Measurements from ENCODE around the gene HNRNPA1L2.
"Not testable (repeated sequence)": the region's sequence is repeated elsewhere in the genome, so short reads cannot be mapped to it uniquely, and the experiment has no call there.

The HNRNPA1L2 gene

DNA sequence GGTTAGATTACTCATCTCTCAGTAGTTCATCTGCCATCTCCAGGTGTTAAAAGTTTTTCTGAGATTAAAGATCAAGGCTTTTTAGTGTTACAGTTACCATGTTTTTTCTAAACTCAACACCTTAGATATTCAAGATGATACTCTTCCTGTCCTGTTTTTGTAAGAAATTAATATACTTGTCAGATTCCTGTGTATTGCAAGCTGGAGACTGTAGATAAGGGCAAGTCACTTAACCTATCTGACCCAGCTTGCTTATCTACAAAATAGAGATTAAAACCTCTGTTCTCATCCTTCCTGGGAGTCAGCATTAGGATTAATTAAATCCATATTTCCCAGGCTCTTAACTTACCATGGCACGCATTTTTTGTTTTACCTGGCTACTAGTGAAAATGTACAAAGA is 35.6 kb downstream of the HNRNPA1L2 start:
- DNase-seq (ENCODE audit: low read depth) = no peak
- TF ChIP-seq, protein P1, sequence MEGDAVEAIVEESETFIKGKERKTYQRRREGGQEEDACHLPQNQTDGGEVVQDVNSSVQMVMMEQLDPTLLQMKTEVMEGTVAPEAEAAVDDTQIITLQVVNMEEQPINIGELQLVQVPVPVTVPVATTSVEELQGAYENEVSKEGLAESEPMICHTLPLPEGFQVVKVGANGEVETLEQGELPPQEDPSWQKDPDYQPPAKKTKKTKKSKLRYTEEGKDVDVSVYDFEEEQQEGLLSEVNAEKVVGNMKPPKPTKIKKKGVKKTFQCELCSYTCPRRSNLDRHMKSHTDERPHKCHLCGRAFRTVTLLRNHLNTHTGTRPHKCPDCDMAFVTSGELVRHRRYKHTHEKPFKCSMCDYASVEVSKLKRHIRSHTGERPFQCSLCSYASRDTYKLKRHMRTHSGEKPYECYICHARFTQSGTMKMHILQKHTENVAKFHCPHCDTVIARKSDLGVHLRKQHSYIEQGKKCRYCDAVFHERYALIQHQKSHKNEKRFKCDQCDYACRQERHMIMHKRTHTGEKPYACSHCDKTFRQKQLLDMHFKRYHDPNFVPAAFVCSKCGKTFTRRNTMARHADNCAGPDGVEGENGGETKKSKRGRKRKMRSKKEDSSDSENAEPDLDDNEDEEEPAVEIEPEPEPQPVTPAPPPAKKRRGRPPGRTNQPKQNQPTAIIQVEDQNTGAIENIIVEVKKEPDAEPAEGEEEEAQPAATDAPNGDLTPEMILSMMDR (IDR thresholded peaks at IDR 0.05; ENCODE audit: low read depth, low read length, missing control alignments) = no peak
- no peak overlapping the region for H3K4me3 ChIP-seq (ENCODE audit: low read depth, low read length)
- in situ Hi-C loops (cut with HindIII; ENCODE audit: low sequenced_read_pairs) = no loop called here

DNA sequence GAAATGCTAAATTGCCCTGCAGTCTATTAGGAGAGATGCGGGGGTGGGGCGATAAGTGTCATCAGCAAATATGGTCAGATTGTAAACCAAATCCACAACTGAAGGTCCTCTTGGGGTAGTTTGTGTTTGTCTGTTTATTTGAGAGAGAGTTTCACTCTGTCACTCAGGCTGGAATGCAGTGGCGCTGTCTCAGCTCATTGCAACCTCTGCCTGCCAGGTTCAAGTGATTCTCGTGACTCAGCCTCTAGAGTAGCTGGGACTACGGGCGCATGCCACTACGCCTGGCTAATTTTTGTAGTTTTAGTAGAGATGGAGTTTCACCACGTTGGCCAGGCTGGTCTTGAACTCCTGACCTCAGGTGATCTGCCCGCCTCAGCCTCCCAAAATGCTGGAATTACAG is 43.6 kb downstream of the HNRNPA1L2 start:
- in situ Hi-C loops (cut with HindIII; ENCODE audit: low sequenced_read_pairs); DNase-seq (ENCODE audit: low read depth); H3K4me3 ChIP-seq (ENCODE audit: low read depth, low read length): not testable (repeated sequence)

DNA sequence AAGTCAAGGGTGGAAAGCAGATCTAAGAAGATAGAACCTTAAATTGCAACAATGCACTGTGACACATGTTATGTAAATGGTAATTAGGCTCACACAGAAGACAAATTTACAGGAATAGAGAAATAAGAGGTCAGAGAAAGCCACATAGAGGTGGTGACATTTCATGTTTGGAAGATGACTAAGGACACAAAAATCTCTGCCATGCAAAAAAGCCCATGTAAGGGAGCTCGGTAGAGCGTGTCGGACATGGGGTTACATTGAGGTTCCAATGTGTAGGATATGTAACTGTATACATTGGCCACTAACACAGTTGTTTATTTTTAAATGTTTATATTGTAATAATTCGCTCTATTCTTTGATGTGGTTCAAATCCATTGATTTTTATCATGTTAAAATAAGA is 44.1 kb downstream of the HNRNPA1L2 start:
- no peak for DNase-seq (ENCODE audit: low read depth)
- TF ChIP-seq, protein P1 (IDR thresholded peaks at IDR 0.05; ENCODE audit: low read depth, low read length, missing control alignments) = no peak
- in situ Hi-C loops (cut with HindIII; ENCODE audit: low sequenced_read_pairs) = no loop called here
- no peak overlapping the region for H3K4me3 ChIP-seq (ENCODE audit: low read depth, low read length)

All from astrocyte of the cerebellum (primary cell).